ENCODE results near the gene SGCE. TPM values are rescaled to one million over a fixed set of nuclear protein-coding genes. Genes with fewer than 3 reads are reported as not detected.
A peak's percentile ranks its signal among the peaks of the same experiment; 100 is the strongest.

SGCE gene
- total and polyA plus RNA-seq, 8 donors = 49.9 to 84.9 (median 72.8) TPM

- no peaks in the 10 kb centered on the region for H3K9me3 ChIP-seq
- intact Hi-C loops (cut with DNase I) = no loop called here
- H3K36me3 ChIP-seq = no peaks in the 10 kb centered on the region
- no peaks in the 10 kb centered on the region for H3K27me3 ChIP-seq
- H3K4me3 ChIP-seq = no peak overlapping the region
- no peak for TF ChIP-seq CTCF (IDR thresholded peaks at IDR 0.05)
- ATAC-seq (no peak), DNase-seq (no peak)
- H3K4me1 ChIP-seq = no peaks in the 10 kb centered on the region
- H3K27ac ChIP-seq = no peak overlapping the region
These were observed 53.8 kb downstream of the SGCE start for GRCh38 chr7:94602181-94602580.

GRCh38 chr7:94600267-94600666, 55.7 kb downstream of the SGCE start:
- no peaks in the 10 kb centered on the region for H3K36me3 ChIP-seq
- DNase-seq (no peak), ATAC-seq (no peak)
- TF ChIP-seq CTCF (IDR thresholded peaks at IDR 0.05) = no peak
- H3K27me3 ChIP-seq = no peaks in the 10 kb centered on the region
- intact Hi-C loops (cut with DNase I) = no loop called here
- H3K9me3 ChIP-seq = no peaks in the 10 kb centered on the region
- H3K27ac ChIP-seq = no peak overlapping the region
- H3K4me1 ChIP-seq = no peaks in the 10 kb centered on the region
- no peak overlapping the region for H3K4me3 ChIP-seq

- Histone ChIP-seq H3K27ac (no peak overlapping the region), H3K4me3 (no peak overlapping the region), H3K27me3 (no peaks in the 10 kb centered on the region), H3K36me3 (no peaks in the 10 kb centered on the region), H3K9me3 (no peaks in the 10 kb centered on the region), H3K4me1 (peaks cover 0 to 6% of the 10 kb centered on the region in 2 donors)
- intact Hi-C loops (cut with DNase I) = no loop called here
- no peak for TF ChIP-seq CTCF (IDR thresholded peaks at IDR 0.05)
- DNase-seq (no peak), ATAC-seq (no peak)
These were observed 60.2 kb downstream of the SGCE start for GRCh38 chr7:94595717-94596116.

- Histone ChIP-seq H3K4me1 (peaks cover 0 to 6% of the 10 kb centered on the region in 2 donors), H3K4me3 (no peak overlapping the region), H3K9me3 (no peaks in the 10 kb centered on the region), H3K36me3 (no peaks in the 10 kb centered on the region), H3K27ac (no peak overlapping the region), H3K27me3 (no peaks in the 10 kb centered on the region)
- ATAC-seq = no peak
- no peak for TF ChIP-seq CTCF (IDR thresholded peaks at IDR 0.05)
- DNase-seq = no peak
- intact Hi-C loops (cut with DNase I) = no loop called here
These were observed 61.1 kb downstream of the SGCE start for GRCh38 chr7:94594882-94595281.

- Histone ChIP-seq H3K27me3 (no peaks in the 10 kb centered on the region), H3K4me1 (peaks cover 0 to 6% of the 10 kb centered on the region in 2 donors), H3K9me3 (no peaks in the 10 kb centered on the region), H3K36me3 (peaks cover 0 to 4% of the 10 kb centered on the region in 2 donors), H3K27ac (no peak overlapping the region), H3K4me3 (no peak overlapping the region)
- DNase-seq (no peak), ATAC-seq (peak; percentile 95)
- intact Hi-C loops (cut with DNase I) = no loop called here
- TF ChIP-seq CTCF (IDR thresholded peaks at IDR 0.05) = no peak
These were observed 64.8 kb downstream of the SGCE start for GRCh38 chr7:94591176-94591575.

All from left lung (tissue), 10 donors.